GM23338 (cell line): ENCODE results near the gene C12orf54. TPM values are rescaled to one million over a fixed set of nuclear protein-coding genes. Genes with fewer than 3 reads are reported as not detected.
"Not testable (repeated sequence)": the region's sequence is repeated elsewhere in the genome, so short reads cannot be mapped to it uniquely, and the experiment has no call there.

Experiments used
- ATAC-seq: fragments of 200-7000 bp; cut with Tn5 transposase; 3 replicates; pipeline ENCODE4 v1.9.1; 2020
- DNase-seq: peaks from one replicate; pipeline ENCODE4 v3.0.0-alpha.2; 2015; ENCODE audit warnings: low spot score
- H2AFZ ChIP-seq: fragments of 200-600 bp; sonication (generic); 2 replicates; pipeline ENCODE4 v1.8.0; 2016; ENCODE audit warnings: antibody characterized with exemption, mild to moderate bottlenecking, moderate library complexity
- H3F3A ChIP-seq: fragments of 200-600 bp; sonication (generic); replicated peaks from 2 replicates; pipeline ENCODE4 v1.8.0; 2017; ENCODE audit warnings: antibody characterized with exemption, mixed run types, low read depth
- H3K27ac ChIP-seq: fragments of 200-600 bp; sonication (generic); 2 replicates; pipeline ENCODE4 v1.6.1; 2016; ENCODE audit warnings: low read depth
- H3K27me3 ChIP-seq: fragments of 200-600 bp; sonication (generic); 2 replicates; pipeline ENCODE4 v1.8.0; 2016; ENCODE audit warnings: mild to moderate bottlenecking, mixed run types, moderate library complexity; ENCODE audit not compliant: insufficient read depth
- H3K36me3 ChIP-seq: fragments of 200-600 bp; sonication (generic); 2 replicates; pipeline ENCODE4 v1.8.0; 2016; ENCODE audit warnings: mild to moderate bottlenecking; ENCODE audit not compliant: insufficient read depth
- H3K4me1 ChIP-seq: fragments of 200-600 bp; sonication (generic); 2 replicates; pipeline ENCODE4 v1.8.0; 2016; ENCODE audit warnings: mild to moderate bottlenecking, moderate library complexity; ENCODE audit not compliant: insufficient read depth
- H3K4me2 ChIP-seq: fragments of 200-600 bp; sonication (generic); 2 replicates; pipeline ENCODE4 v1.7.1; 2017; ENCODE audit warnings: mixed run types
- H3K4me3 ChIP-seq: fragments of 200-600 bp; sonication (generic); 2 replicates; pipeline ENCODE4 v1.6.1; 2016; ENCODE audit warnings: mixed run types
- H3K79me2 ChIP-seq: fragments of 200-600 bp; sonication (generic); replicated peaks from 2 replicates; pipeline ENCODE4 v1.8.0; 2017; ENCODE audit warnings: mild to moderate bottlenecking; ENCODE audit not compliant: insufficient read depth
- H3K9me2 ChIP-seq: fragments of 200-600 bp; sonication (generic); 2 replicates; pipeline ENCODE4 v1.8.0; 2017; ENCODE audit not compliant: insufficient read depth
- H4K20me1 ChIP-seq: fragments of 200-600 bp; sonication (generic); replicated peaks from 2 replicates; pipeline ENCODE4 v1.8.0; 2017; ENCODE audit warnings: mild to moderate bottlenecking; ENCODE audit not compliant: insufficient read depth
- H3K27ac Mint-ChIP-seq: 2 replicates; pipeline ENCODE4 v1.8.0; 2020; ENCODE audit warnings: inconsistent platforms, mild to moderate bottlenecking, moderate library complexity, mixed read lengths
- H3K27me3 Mint-ChIP-seq: 3 replicates; pipeline ENCODE4 v1.8.0; 2022; ENCODE audit warnings: low read depth, mild to moderate bottlenecking, moderate library complexity, mixed read lengths, inconsistent platforms; ENCODE audit not compliant: insufficient read depth, poor library complexity
- H3K36me3 Mint-ChIP-seq: 3 replicates; pipeline ENCODE4 v1.8.0; 2021; ENCODE audit warnings: low read depth, mild to moderate bottlenecking, inconsistent platforms, moderate library complexity, mixed read lengths
- H3K4me1 Mint-ChIP-seq: 3 replicates; pipeline ENCODE4 v1.8.0; 2020; ENCODE audit warnings: mild to moderate bottlenecking, inconsistent platforms, mixed read lengths
- H3K4me3 Mint-ChIP-seq: 3 replicates; pipeline ENCODE4 v1.8.0; 2021; ENCODE audit warnings: moderate library complexity, mild to moderate bottlenecking, inconsistent platforms, mixed read lengths
- H3K9me3 Mint-ChIP-seq: 3 replicates; pipeline ENCODE4 v1.8.0; 2020; ENCODE audit warnings: moderate library complexity, mild to moderate bottlenecking, inconsistent platforms, mixed read lengths
- CREB1 ChIP-seq: fragments of 250-450 bp; sonication (Bioruptor Pico); IDR thresholded peaks from 2 replicates; pipeline ENCODE4 v1.5.0; 2020; ENCODE audit warnings: low read depth, mild to moderate bottlenecking, moderate library complexity
- CTCF ChIP-seq, 2 experiments: fragments of 200-600 bp in 1 of 2; sonication (generic) in 1 of 2; conservative IDR thresholded peaks; 2 replicates each; pipeline versions ENCODE4 v1.5.1 to v1.6.1; 2016 to 2017; ENCODE audit warnings: antibody characterized with exemption in 2 of 2, low read depth in 2 of 2, mild to moderate bottlenecking in 2 of 2, moderate library complexity in 1 of 2
- ETS1 ChIP-seq: IDR thresholded peaks from 2 replicates; pipeline ENCODE4 v1.6.1; 2016; ENCODE audit warnings: antibody characterized with exemption
- NANOG ChIP-seq: IDR thresholded peaks from 2 replicates; pipeline ENCODE4 v1.6.1; 2016; ENCODE audit warnings: antibody characterized with exemption, borderline replicate concordance
- POLR2AphosphoS5 ChIP-seq: IDR thresholded peaks from 2 replicates; pipeline ENCODE4 v1.6.1; 2016; ENCODE audit warnings: antibody characterized with exemption, low read depth
- REST ChIP-seq: IDR thresholded peaks from one replicate; pipeline ENCODE4 v1.6.1; 2018; ENCODE audit warnings: antibody characterized with exemption; ENCODE audit not compliant: unreplicated experiment
- polyA plus RNA-seq: library from polyadenylated mRNA; unstranded; fragments of >200 nt; fragmentation: Nextera tagmentation; extraction: Ambion mirVana; gene quantifications from 2 replicates; pipeline ENCODE4 v1.2.1, GENCODE V29; 2016
- total RNA-seq: library from RNA; depleted of rRNA; stranded (reverse); fragments of >200 nt; shearing (Covaris generic); gene quantifications from 2 replicates; pipeline ENCODE4 v1.2.3, GENCODE V29; 2014

C12orf54 gene
- total and polyA plus RNA-seq, 2 experiments from 2014 or later: not detected

- TF ChIP-seq CTCF (conservative IDR thresholded peaks at IDR 0.05; ENCODE audit: low read depth in 2 of 2): no peak
- no peak for TF ChIP-seq NANOG
Measured at GRCh38 chr12:48451372-48451771, 30.9 kb upstream of the C12orf54 start (continued).

- not testable (repeated sequence) for H3K4me3 ChIP-seq, H3K27me3 ChIP-seq, H3K27ac ChIP-seq, H3K9me2 ChIP-seq, H2AFZ ChIP-seq, H3K4me2 ChIP-seq, H3K27ac Mint-ChIP-seq, H3K36me3 Mint-ChIP-seq, H4K20me1 ChIP-seq, H3K36me3 ChIP-seq, DNase-seq, H3K79me2 ChIP-seq, H3K4me3 Mint-ChIP-seq, H3K9me3 Mint-ChIP-seq, ATAC-seq, H3K4me1 ChIP-seq, H3K27me3 Mint-ChIP-seq, H3F3A ChIP-seq, H3K4me1 Mint-ChIP-seq
Measured at GRCh38 chr12:48452961-48453360, 29.3 kb upstream of the C12orf54 start.

GRCh38 chr12:48454667-48455066 lies 27.6 kb upstream of the C12orf54 start:
- H3K36me3 Mint-ChIP-seq: no peaks in the 10 kb centered on the region
- no peaks in the 10 kb centered on the region; the same call in 2 of the 3 replicates for H3K4me1 Mint-ChIP-seq
- Histone ChIP-seq H3F3A (no peaks in the 10 kb centered on the region), H3K36me3 (no peaks in the 10 kb centered on the region), H3K9me2 (no peaks in the 10 kb centered on the region), H3K4me1 (no peaks in the 10 kb centered on the region), H3K4me3 (no peak overlapping the region), H3K27ac (no peak overlapping the region), H4K20me1 (no peaks in the 10 kb centered on the region), H3K27me3 (no peaks in the 10 kb centered on the region), H2AFZ (no peak overlapping the region), H3K79me2 (no peaks in the 10 kb centered on the region), H3K4me2 (no peak overlapping the region)
- DNase-seq: peak; percentile 59
- peaks cover 9% of the 10 kb centered on the region for H3K9me3 Mint-ChIP-seq
- no peaks in the 10 kb centered on the region for H3K27me3 Mint-ChIP-seq
- TF ChIP-seq CTCF (conservative IDR thresholded peaks at IDR 0.05; ENCODE audit: low read depth in 2 of 2) (peak; percentile 66 to 71), CREB1 (CRISPR knock-in tag) (no peak)
- no peak overlapping the region for H3K4me3 Mint-ChIP-seq
- ATAC-seq: peak; percentile 40; the same call in 1 of the 3 replicates
- no peak overlapping the region for H3K27ac Mint-ChIP-seq

- H2AFZ ChIP-seq: no peak overlapping the region
- H3K27me3 Mint-ChIP-seq: no peaks in the 10 kb centered on the region
- H3K4me1 ChIP-seq: no peaks in the 10 kb centered on the region
- H3K4me3 ChIP-seq: no peak overlapping the region
- no peak overlapping the region for H3K4me2 ChIP-seq
- H3F3A ChIP-seq: no peaks in the 10 kb centered on the region
- DNase-seq (no peak), ATAC-seq (no peak)
- H3K9me3 Mint-ChIP-seq: peaks cover 5% of the 10 kb centered on the region
- H3K27ac ChIP-seq: no peak overlapping the region
- H3K27me3 ChIP-seq: no peaks in the 10 kb centered on the region
- H3K36me3 Mint-ChIP-seq: no peaks in the 10 kb centered on the region
- no peaks in the 10 kb centered on the region; the same call in 2 of the 3 replicates for H3K4me1 Mint-ChIP-seq
- H3K4me3 Mint-ChIP-seq: no peak overlapping the region
- no peaks in the 10 kb centered on the region for H3K36me3 ChIP-seq
- H3K9me2 ChIP-seq: no peaks in the 10 kb centered on the region
- no peaks in the 10 kb centered on the region for H3K79me2 ChIP-seq
- no peak overlapping the region for H3K27ac Mint-ChIP-seq
- no peaks in the 10 kb centered on the region for H4K20me1 ChIP-seq
- TF ChIP-seq REST (no peak), POLR2AphosphoS5 (no peak), CTCF (conservative IDR thresholded peaks at IDR 0.05; ENCODE audit: low read depth in 2 of 2) (no peak), CREB1 (CRISPR knock-in tag) (no peak), ETS1 (no peak)
Measured at GRCh38 chr12:48455116-48455515, 27.2 kb upstream of the C12orf54 start.
